ENCODE measurements around the gene ETV3.

Gene ETV3

GRCh38 chr1:157133426-157133825 lies 4.8 kb downstream of the ETV3 start:
- H2AFZ ChIP-seq (ENCODE audit: low read length) = no peak overlapping the region

GRCh38 chr1:157132616-157133167 lies 5.5 kb downstream of the ETV3 start:
- DNase-seq (ENCODE audit: low spot score) = no peak

More at GRCh38 chr1:157133426-157133825, 4.8 kb downstream of the ETV3 start:
- peaks cover 24 to 75% of the 10 kb centered on the region in 2 donors for H3K36me3 ChIP-seq (replicated peaks in 1 of 2; ENCODE audit: control insufficient read depth in 2 of 2, insufficient read depth in 2 of 2, low read length in 2 of 2)
- no peak overlapping the region for H3K14ac ChIP-seq (ENCODE audit: low read length)
- no peak overlapping the region for H2BK15ac ChIP-seq (ENCODE audit: low read length)
- H2BK5ac ChIP-seq (ENCODE audit: low read length) = no peak overlapping the region
- no peak overlapping the region for H3K4me2 ChIP-seq (ENCODE audit: insufficient read depth, low read length, poor library complexity, severe bottlenecking)
- DNase-seq (ENCODE audit: low spot score) = no peak
- H3K23ac ChIP-seq (ENCODE audit: low read depth, low read length, poor library complexity) = no peak overlapping the region
- H3K18ac ChIP-seq (ENCODE audit: low read length) = no peak overlapping the region
- H3K4me3 ChIP-seq (ENCODE audit: low read length in 2 of 2) = no peak overlapping the region
- peaks cover 2% of the 10 kb centered on the region for H3K79me1 ChIP-seq (ENCODE audit: low read depth, low read length)
- no peak overlapping the region for H4K8ac ChIP-seq (ENCODE audit: low read depth, low read length)
- H3K27me3 ChIP-seq (ENCODE audit: control insufficient read depth in 3 of 3, insufficient read depth in 3 of 3, low read depth in 1 of 3, low read length in 3 of 3) = no peaks in the 10 kb centered on the region
- H3K4ac ChIP-seq (ENCODE audit: low read length) = no peak overlapping the region
- no peak overlapping the region for H2AK5ac ChIP-seq (ENCODE audit: low read depth, low read length)
- no peak overlapping the region for H3K9ac ChIP-seq (ENCODE audit: low read depth, low read length, poor library complexity)
- no peak overlapping the region for H2BK12ac ChIP-seq (ENCODE audit: low read length)
- H2BK120ac ChIP-seq (ENCODE audit: low read depth, low read length) = no peak overlapping the region
- WGBS, 2 donors (ENCODE audit: extremely low coverage in 2 of 2, insufficient read length in 2 of 2, insufficient replicate concordance in 1 of 2) = no CpG with 5 or more reads among the region's 2 CpGs
- no peaks in the 10 kb centered on the region for H3K9me3 ChIP-seq (replicated peaks in 1 of 2; ENCODE audit: control insufficient read depth in 2 of 2, insufficient read depth in 1 of 2, low read depth in 1 of 2, low read length in 2 of 2)
- peaks cover 4 to 8% of the 10 kb centered on the region in 2 donors for H3K4me1 ChIP-seq (ENCODE audit: control insufficient read depth in 2 of 2, insufficient read depth in 1 of 2, low read depth in 1 of 2, low read length in 2 of 2)
- H4K91ac ChIP-seq (ENCODE audit: low read depth, low read length, poor library complexity) = no peak overlapping the region
- no peak overlapping the region for H3K27ac ChIP-seq (replicated peaks; ENCODE audit: low read length)

GRCh38 chr1:157132111-157132510 lies 6.1 kb downstream of the ETV3 start:
- no peak overlapping the region for H3K4me2 ChIP-seq (ENCODE audit: insufficient read depth, low read length, poor library complexity, severe bottlenecking)
- no peaks in the 10 kb centered on the region for H3K27me3 ChIP-seq (ENCODE audit: control insufficient read depth in 3 of 3, insufficient read depth in 3 of 3, low read depth in 1 of 3, low read length in 3 of 3)
- H2BK15ac ChIP-seq (ENCODE audit: low read length) = no peak overlapping the region
- no peak overlapping the region for H2BK120ac ChIP-seq (ENCODE audit: low read depth, low read length)
- H3K4ac ChIP-seq (ENCODE audit: low read length) = no peak overlapping the region
- no peak overlapping the region for H3K18ac ChIP-seq (ENCODE audit: low read length)
- H3K23ac ChIP-seq (ENCODE audit: low read depth, low read length, poor library complexity) = no peak overlapping the region
- no CpG with 5 or more reads among the region's 5 CpGs for WGBS, 2 donors (ENCODE audit: extremely low coverage in 2 of 2, insufficient read length in 2 of 2, insufficient replicate concordance in 1 of 2)
- no peak overlapping the region for H3K9ac ChIP-seq (ENCODE audit: low read depth, low read length, poor library complexity)
- no peak overlapping the region for H4K8ac ChIP-seq (ENCODE audit: low read depth, low read length)
- peaks cover 26 to 88% of the 10 kb centered on the region in 2 donors for H3K36me3 ChIP-seq (replicated peaks in 1 of 2; ENCODE audit: control insufficient read depth in 2 of 2, insufficient read depth in 2 of 2, low read length in 2 of 2)
- H2AFZ ChIP-seq (ENCODE audit: low read length) = no peak overlapping the region
- H3K79me1 ChIP-seq (ENCODE audit: low read depth, low read length) = no peaks in the 10 kb centered on the region
- H2AK5ac ChIP-seq (ENCODE audit: low read depth, low read length) = no peak overlapping the region
- H3K4me1 ChIP-seq (ENCODE audit: control insufficient read depth in 2 of 2, insufficient read depth in 1 of 2, low read depth in 1 of 2, low read length in 2 of 2) = peaks cover 1 to 8% of the 10 kb centered on the region in 2 donors
- no peak overlapping the region for H3K4me3 ChIP-seq (ENCODE audit: low read length in 2 of 2)
- DNase-seq (ENCODE audit: low spot score) = no peak
- no peak overlapping the region for H4K91ac ChIP-seq (ENCODE audit: low read depth, low read length, poor library complexity)
- no peak overlapping the region for H3K14ac ChIP-seq (ENCODE audit: low read length)
- no peak overlapping the region for H2BK12ac ChIP-seq (ENCODE audit: low read length)
- H3K9me3 ChIP-seq (replicated peaks in 1 of 2; ENCODE audit: control insufficient read depth in 2 of 2, insufficient read depth in 1 of 2, low read depth in 1 of 2, low read length in 2 of 2) = no peaks in the 10 kb centered on the region
- no peak overlapping the region for H2BK5ac ChIP-seq (ENCODE audit: low read length)
- no peak overlapping the region for H3K27ac ChIP-seq (replicated peaks; ENCODE audit: low read length)

More at GRCh38 chr1:157132616-157133167, 5.5 kb downstream of the ETV3 start:
- Histone ChIP-seq H3K4me2 (ENCODE audit: insufficient read depth, low read length, poor library complexity, severe bottlenecking) (no peak overlapping the region), H3K27ac (replicated peaks; ENCODE audit: low read length) (no peak overlapping the region), H2BK15ac (ENCODE audit: low read length) (no peak overlapping the region), H3K23ac (ENCODE audit: low read depth, low read length, poor library complexity) (no peak overlapping the region), H3K9me3 (replicated peaks in 1 of 2; ENCODE audit: control insufficient read depth in 2 of 2, insufficient read depth in 1 of 2, low read depth in 1 of 2, low read length in 2 of 2) (no peaks in the 10 kb centered on the region), H3K79me1 (ENCODE audit: low read depth, low read length) (peaks cover 2% of the 10 kb centered on the region), H3K4me1 (ENCODE audit: control insufficient read depth in 2 of 2, insufficient read depth in 1 of 2, low read depth in 1 of 2, low read length in 2 of 2) (peaks cover 4 to 8% of the 10 kb centered on the region in 2 donors), H4K91ac (ENCODE audit: low read depth, low read length, poor library complexity) (no peak overlapping the region), H2BK12ac (ENCODE audit: low read length) (no peak overlapping the region), H3K27me3 (ENCODE audit: control insufficient read depth in 3 of 3, insufficient read depth in 3 of 3, low read depth in 1 of 3, low read length in 3 of 3) (no peaks in the 10 kb centered on the region), H2BK5ac (ENCODE audit: low read length) (no peak overlapping the region), H4K8ac (ENCODE audit: low read depth, low read length) (no peak overlapping the region), H2AFZ (ENCODE audit: low read length) (no peak overlapping the region), H3K9ac (ENCODE audit: low read depth, low read length, poor library complexity) (no peak overlapping the region), H3K4me3 (ENCODE audit: low read length in 2 of 2) (no peak overlapping the region), H2BK120ac (ENCODE audit: low read depth, low read length) (no peak overlapping the region), H3K36me3 (replicated peaks in 1 of 2; ENCODE audit: control insufficient read depth in 2 of 2, insufficient read depth in 2 of 2, low read length in 2 of 2) (peaks cover 25 to 83% of the 10 kb centered on the region in 2 donors), H3K14ac (ENCODE audit: low read length) (no peak overlapping the region), H2AK5ac (ENCODE audit: low read depth, low read length) (no peak overlapping the region), H3K4ac (ENCODE audit: low read length) (no peak overlapping the region), H3K18ac (ENCODE audit: low read length) (no peak overlapping the region)
- WGBS, 2 donors (ENCODE audit: extremely low coverage in 2 of 2, insufficient read length in 2 of 2, insufficient replicate concordance in 1 of 2) = no CpG with 5 or more reads among the region's 2 CpGs

GRCh38 chr1:157131281-157131680 lies 6.9 kb downstream of the ETV3 start:
- no peak overlapping the region for H3K27ac ChIP-seq (replicated peaks; ENCODE audit: low read length)
- H2AK5ac ChIP-seq (ENCODE audit: low read depth, low read length) = no peak overlapping the region
- no peak overlapping the region for H4K8ac ChIP-seq (ENCODE audit: low read depth, low read length)
- H3K4me3 ChIP-seq (ENCODE audit: low read length in 2 of 2) = no peak overlapping the region
- no peak overlapping the region for H2BK5ac ChIP-seq (ENCODE audit: low read length)
- no CpG with 5 or more reads among the region's 4 CpGs for WGBS, 2 donors (ENCODE audit: extremely low coverage in 2 of 2, insufficient read length in 2 of 2, insufficient replicate concordance in 1 of 2)
- no peak overlapping the region for H3K4me2 ChIP-seq (ENCODE audit: insufficient read depth, low read length, poor library complexity, severe bottlenecking)
- H3K27me3 ChIP-seq (ENCODE audit: control insufficient read depth in 3 of 3, insufficient read depth in 3 of 3, low read depth in 1 of 3, low read length in 3 of 3) = no peaks in the 10 kb centered on the region
- H2AFZ ChIP-seq (ENCODE audit: low read length) = no peak overlapping the region
- H3K36me3 ChIP-seq (replicated peaks in 1 of 2; ENCODE audit: control insufficient read depth in 2 of 2, insufficient read depth in 2 of 2, low read length in 2 of 2) = peaks cover 27 to 96% of the 10 kb centered on the region in 2 donors
- no peak overlapping the region for H3K14ac ChIP-seq (ENCODE audit: low read length)
- no peak overlapping the region for H3K18ac ChIP-seq (ENCODE audit: low read length)
- H3K23ac ChIP-seq (ENCODE audit: low read depth, low read length, poor library complexity) = no peak overlapping the region
- no peak overlapping the region for H4K91ac ChIP-seq (ENCODE audit: low read depth, low read length, poor library complexity)
- no peak overlapping the region for H2BK120ac ChIP-seq (ENCODE audit: low read depth, low read length)
- H2BK12ac ChIP-seq (ENCODE audit: low read length) = no peak overlapping the region
- no peak for DNase-seq (ENCODE audit: low spot score)
- no peaks in the 10 kb centered on the region for H3K9me3 ChIP-seq (replicated peaks in 1 of 2; ENCODE audit: control insufficient read depth in 2 of 2, insufficient read depth in 1 of 2, low read depth in 1 of 2, low read length in 2 of 2)
- H2BK15ac ChIP-seq (ENCODE audit: low read length) = no peak overlapping the region
- H3K4me1 ChIP-seq (ENCODE audit: control insufficient read depth in 2 of 2, insufficient read depth in 1 of 2, low read depth in 1 of 2, low read length in 2 of 2) = peaks cover 0 to 3% of the 10 kb centered on the region in 2 donors
- H3K9ac ChIP-seq (ENCODE audit: low read depth, low read length, poor library complexity) = no peak overlapping the region
- no peak overlapping the region for H3K4ac ChIP-seq (ENCODE audit: low read length)
- no peaks in the 10 kb centered on the region for H3K79me1 ChIP-seq (ENCODE audit: low read depth, low read length)
